SK-N-SH (cell line): ENCODE data around the gene NOTCH1.

Experiments
- CTCF ChIP-seq: fragments of 200-600 bp; sonication (generic); IDR thresholded peaks from 2 replicates; pipeline ENCODE4 v1.6.1; 2017; ENCODE audit warnings: antibody characterized with exemption, mild to moderate bottlenecking, moderate library complexity
- ELF1 ChIP-seq: IDR thresholded peaks from 2 replicates; pipeline ENCODE4 v1.4.0; 2012
- EP300 ChIP-seq, 2 experiments: IDR thresholded peaks; 2 replicates each; pipeline versions ENCODE4 v1.4.0 to v1.6.1; 2012; ENCODE audit warnings: borderline replicate concordance in 1 of 2, low read depth in 1 of 2, low read length in 1 of 2
- JUND ChIP-seq: IDR thresholded peaks from 2 replicates; pipeline ENCODE4 v1.4.0; 2012
- MAX ChIP-seq: IDR thresholded peaks from 2 replicates; pipeline ENCODE4 v1.4.0; 2012; ENCODE audit warnings: low read depth
- MXI1 ChIP-seq: IDR thresholded peaks from 2 replicates; pipeline ENCODE4 v1.6.1; 2012; ENCODE audit warnings: mild to moderate bottlenecking, low read depth, low read length, improper control_type of control experiment
- PBX3 ChIP-seq: IDR thresholded peaks from 2 replicates; pipeline ENCODE4; 2012
- RAD21 ChIP-seq: IDR thresholded peaks from 2 replicates; pipeline ENCODE4 v1.6.1; 2012; ENCODE audit warnings: mild to moderate bottlenecking, low read length
- REST ChIP-seq: IDR thresholded peaks from 2 replicates; pipeline ENCODE4 v1.6.1; 2012; ENCODE audit warnings: mild to moderate bottlenecking, low read depth, low read length, moderate library complexity
- RFX5 ChIP-seq: IDR thresholded peaks from 2 replicates; pipeline ENCODE4 v1.6.1; 2012; ENCODE audit warnings: mild to moderate bottlenecking, improper control_type of control experiment, low read length
- SMC3 ChIP-seq: IDR thresholded peaks from 2 replicates; pipeline ENCODE4 v1.6.1; 2012; ENCODE audit warnings: low read depth, low read length, improper control_type of control experiment
- USF1 ChIP-seq: IDR thresholded peaks from 2 replicates; pipeline ENCODE4 v1.4.0; 2012; ENCODE audit warnings: low read depth, borderline replicate concordance

- TF ChIP-seq CTCF (no peak), PBX3 (no peak), RAD21 (no peak), REST (no peak), JUND (no peak), EP300 (IDR thresholded peaks at IDR 0.05; ENCODE audit: borderline replicate concordance in 1 of 2, low read depth in 1 of 2, low read length in 1 of 2) (no peak), RFX5 (no peak), USF1 (no peak), SMC3 (no peak), MAX (no peak), ELF1 (no peak), MXI1 (no peak)
Observed at GRCh38 chr9:136558373-136558772, 12.5 kb upstream of the NOTCH1 start.
